Adrenal gland (tissue), 19 donors: Measurements from ENCODE around the gene CENPB. TPM values are rescaled to one million over a fixed set of nuclear protein-coding genes. Genes with fewer than 3 reads are reported as not detected.
A peak's percentile ranks its signal among the peaks of the same experiment; 100 is the strongest.
"Not testable (repeated sequence)": the region's sequence is repeated elsewhere in the genome, so short reads cannot be mapped to it uniquely, and the experiment has no call there.

Source experiments
- DNase-seq, 7 donors: peaks; one replicate each; pipeline ENCODE4 v3.0.0-alpha.2; 2019 to 2020
- H3K27ac ChIP-seq, 5 donors: fragments of 200-600 bp; sonication (generic) in 4 of 5; 1 replicate in 3 of 5; 2 replicates in 2 of 5; pipeline versions ENCODE4 v1.5.1 to v1.8.0; 2016 to 2020; ENCODE audit warnings: mild to moderate bottlenecking in 1 of 5
- H3K27me3 ChIP-seq: fragments of 200-600 bp; 2 replicates; pipeline ENCODE4 v1.8.0; 2021
- H3K36me3 ChIP-seq, 2 donors: fragments of 200-600 bp; replicated peaks in 1 of 2; 1 replicate in 1 of 2; 2 replicates in 1 of 2; pipeline versions ENCODE4 v1.5.1 to v1.8.0; 2018 to 2022
- H3K4me1 ChIP-seq, 2 donors: fragments of 200-600 bp; replicated peaks in 1 of 2; 1 replicate in 1 of 2; 2 replicates in 1 of 2; pipeline versions ENCODE4 v1.5.1 to v1.8.0; 2018 to 2021
- H3K4me3 ChIP-seq, 4 donors: fragments of 200-600 bp; sonication (generic) in 3 of 4; one replicate each; pipeline ENCODE4 v1.5.1; 2016 to 2018
- H3K9me3 ChIP-seq, 3 donors: fragments of 200-600 bp; sonication (generic) in 1 of 3; replicated peaks in 1 of 3; 1 replicate in 2 of 3; 2 replicates in 1 of 3; pipeline versions ENCODE4 v1.5.1 to v1.8.0; 2016 to 2021
- CTCF ChIP-seq, 6 experiments: fragments of 450-650 bp in 4 of 6; fragments of 200-600 bp in 2 of 6; sonication (generic) in 1 of 6; IDR thresholded peaks; 1 replicate in 5 of 6; 2 replicates in 1 of 6; pipeline versions ENCODE4 v1.5.1 to v1.8.0; 2016 to 2021; ENCODE audit warnings: antibody characterized with exemption in 6 of 6, mild to moderate bottlenecking in 2 of 6, moderate library complexity in 1 of 6
- POLR2A ChIP-seq, 2 donors: fragments of 450-650 bp; IDR thresholded peaks; one replicate each; pipeline ENCODE4 v1.6.1; 2017; ENCODE audit warnings: antibody characterized with exemption in 2 of 2, mild to moderate bottlenecking in 2 of 2, moderate library complexity in 1 of 2
- WGBS, 4 donors: extraction: QIAGEN DNeasy Blood & Tissue Kit in 2 of 4; methylation state at CpG; one replicate each; pipeline versions ENCODE4 v1.1.5 to v1.1.7; 2013 to 2017; 5-methylcytosine and 5-hydroxymethylcytosine counted together
- intact Hi-C, 2 donors: fragments of 100-400 bp; cut with DNase I; formaldehyde crosslinking; loops; one replicate each; pipeline versions ENCODE4 v1.14.1 to v1.15.0; 2022 to 2023
- long read RNA-seq, 10 donors: library from polyadenylated mRNA in 3 of 10; unstranded in 2 of 10; stranded (forward) in 1 of 10; transcript quantifications; one replicate each; pipeline ENCODE4 v2.0.0 and lab custom pipeline, GENCODE V29; 2021 to 2026
- polyA plus RNA-seq, 3 donors: library from polyadenylated mRNA; stranded (reverse); fragments of 200-250 nt in 2 of 3; fragments of 350-450 nt in 1 of 3; fragmentation: Illumina TruSeq in 1 of 3; extraction: RNeasy Lipid Tissue Mini Kit (QIAGEN cat#74804) in 1 of 3; gene quantifications; one replicate each; pipeline ENCODE4 v1.2.3, GENCODE V29; 2013 to 2014
- total RNA-seq, 9 donors: library from RNA; depleted of rRNA in 4 of 9; stranded (reverse); fragments of >200 nt in 4 of 9; fragments of 120-200 nt in 1 of 9; fragmentation: NEBNext Ultra II Directional in 1 of 9; extraction: Animal tissue kit (Norgen Biotek cat#: 25700) in 1 of 9; gene quantifications; one replicate each; pipeline versions ENCODE4 v1.1.0 to v1.2.4, GENCODE V29; 2013 to 2023
- donor health status: healthy with polysubstance abuse.
- donor health status: Bipolar disorder and iron deficiency.
- donor health status: DM: yes; HTN: yes; CAD: no.
- donor health status: DM: no; HTN: no; CAD: no.
- donor health status: DM: no; HTN: no; CAD: no.
- donor health status: DM: yes; HTN: yes; CAD: no.

CENPB gene
- total RNA-seq (100 to 1,000 TPM in 4 of 9 donors, 10 to 100 TPM in 5; 41.3 to 112 (median 98.7) TPM), polyA plus RNA-seq (10 to 100 TPM; 25.8 to 54.8 (median 41.8) TPM)
- long read RNA-seq, donor 1, transcript CENPB-201 (1 exons, 2,840 nt): major isoform, 15 of 38 reads
- long read RNA-seq, donor 1, partial matches to known transcripts: 23 of 38 reads
- long read RNA-seq, donor 1, other reads (novel, unspliced or antisense): 0 of 38 reads
- long read RNA-seq, donor 2, transcript CENPB-201 (1 exons, 2,840 nt): major isoform, 25 of 25 reads
- long read RNA-seq, donor 2, partial matches to known transcripts: 0 of 25 reads
- long read RNA-seq, donor 2, other reads (novel, unspliced or antisense): 0 of 25 reads
- long read RNA-seq, donor 3, transcript CENPB-201 (1 exons, 2,840 nt): major isoform, 22 of 22 reads
- long read RNA-seq, donor 3, partial matches to known transcripts: 0 of 22 reads
- long read RNA-seq, donor 3, other reads (novel, unspliced or antisense): 0 of 22 reads
- long read RNA-seq, donor 4, partial matches to known transcripts: 0 of 1 reads
- long read RNA-seq, donor 4, other reads (novel, unspliced or antisense): 0 of 1 reads
- long read RNA-seq, donor 5, transcript CENPB-201 (1 exons, 2,840 nt): major isoform, 44 of 48 reads
- long read RNA-seq, donor 5, partial matches to known transcripts: 1 of 48 reads
- long read RNA-seq, donor 5, other reads (novel, unspliced or antisense): 3 of 48 reads
- long read RNA-seq, donor 6, partial matches to known transcripts: 0 of 3 reads
- long read RNA-seq, donor 6, other reads (novel, unspliced or antisense): 0 of 3 reads
- long read RNA-seq, donor 7, transcript CENPB-201 (1 exons, 2,840 nt): major isoform, 15 of 15 reads
- long read RNA-seq, donor 7, partial matches to known transcripts: 0 of 15 reads
- long read RNA-seq, donor 7, other reads (novel, unspliced or antisense): 0 of 15 reads
- long read RNA-seq, donor 8, transcript CENPB-201 (1 exons, 2,840 nt): major isoform, 37 of 37 reads
- long read RNA-seq, donor 8, partial matches to known transcripts: 0 of 37 reads
- long read RNA-seq, donor 8, other reads (novel, unspliced or antisense): 0 of 37 reads
- long read RNA-seq, donor 9, transcript CENPB-201 (1 exons, 2,840 nt): major isoform, 21 of 21 reads
- long read RNA-seq, donor 9, partial matches to known transcripts: 0 of 21 reads
- long read RNA-seq, donor 9, other reads (novel, unspliced or antisense): 0 of 21 reads
- long read RNA-seq, donor 10, transcript CENPB-201 (1 exons, 2,840 nt): major isoform, 21 of 21 reads
- long read RNA-seq, donor 10, partial matches to known transcripts: 0 of 21 reads
- long read RNA-seq, donor 10, other reads (novel, unspliced or antisense): 0 of 21 reads

- Histone ChIP-seq H3K9me3 (no peaks in the 10 kb centered on the region), H3K4me1 (peaks cover 18 to 39% of the 10 kb centered on the region in 2 donors), H3K27ac (peak within 1 kb of the TSS; percentile 27 to 86 (median 80)), H3K27me3 (no peaks in the 10 kb centered on the region), H3K4me3 (peak within 1 kb of the TSS in 3 of 4 donors; percentile 34 to 74 (median 36)), H3K36me3 (no peaks in the 10 kb centered on the region)
- peak; percentile 30 to 87 (median 58) for TF ChIP-seq CTCF (IDR thresholded peaks at IDR 0.05)
- no peak for TF ChIP-seq POLR2A (IDR thresholded peaks at IDR 0.05)
- DNase-seq: peak; percentile 86 to 93 (median 90)
- 2 to 7% (median 4%) methylated on average over 23 to 70 of the region's 70 CpGs for WGBS, 4 donors
- intact Hi-C loops: loop anchor here in 1 of 2 donors (2.0 kb wide), 1 partner anchor 32 kb away; no protein-coding TSS in a partner anchor
Measured at GRCh38 chr20:3786665-3787323, at the start of gene CENPB. CENPB (minus strand) TSS chr20:3786740; CDS start chr20:3786483, 257 bp downstream.

- intact Hi-C loops: no loop called here
- Histone ChIP-seq H3K4me1 (no peaks in the 10 kb centered on the region), H3K27ac (no peak overlapping the region)
Measured at GRCh38 chr20:3836132-3836531, 49.6 kb upstream of the CENPB start.

GRCh38 chr20:3829891-3830290, 43.4 kb upstream of the CENPB start:
- H3K4me3 ChIP-seq, H3K4me1 ChIP-seq, H3K27me3 ChIP-seq, H3K9me3 ChIP-seq, H3K27ac ChIP-seq, DNase-seq: not testable (repeated sequence)
- peaks cover 0 to 14% of the 10 kb centered on the region in 2 donors for H3K36me3 ChIP-seq
- WGBS, 4 donors: 85 to 93% (median 91%) methylated on average over 5 of the region's 5 CpGs
- intact Hi-C loops: loop anchor here in 1 of 2 donors (5.0 kb wide), 1 partner anchor 48 kb away; the partner anchor contains the start of gene SPEF1

More at GRCh38 chr20:3836132-3836531, 49.6 kb upstream of the CENPB start:
- no peak for DNase-seq
- TF ChIP-seq POLR2A (IDR thresholded peaks at IDR 0.05) (no peak), CTCF (IDR thresholded peaks at IDR 0.05) (no peak)
- 96 to 100% (median 98%) methylated on average over 4 of the region's 4 CpGs for WGBS, 4 donors
- Histone ChIP-seq H3K9me3 (no peaks in the 10 kb centered on the region), H3K36me3 (no peaks in the 10 kb centered on the region), H3K27me3 (no peaks in the 10 kb centered on the region), H3K4me3 (no peak overlapping the region)

GRCh38 chr20:3828798-3829197, 42.3 kb upstream of the CENPB start:
- Histone ChIP-seq H3K4me1 (no peaks in the 10 kb centered on the region), H3K4me3 (no peak overlapping the region), H3K36me3 (peaks cover 0 to 25% of the 10 kb centered on the region in 2 donors), H3K27ac (no peak overlapping the region), H3K9me3 (no peaks in the 10 kb centered on the region), H3K27me3 (no peaks in the 10 kb centered on the region)
- intact Hi-C loops: loop anchor here in 1 of 2 donors (5.0 kb wide), 1 partner anchor 46 kb away; the partner anchor contains the start of gene SPEF1
- TF ChIP-seq POLR2A (IDR thresholded peaks at IDR 0.05) (no peak), CTCF (IDR thresholded peaks at IDR 0.05) (no peak)
- DNase-seq: no peak
- 83 to 88% (median 85%) methylated on average over 3 of the region's 3 CpGs for WGBS, 4 donors
